Astrocyte (in vitro differentiated cells and primary cell): Measurements from ENCODE around the gene TSPAN33. TPM values are rescaled to one million over a fixed set of nuclear protein-coding genes. Genes with fewer than 3 reads are reported as not detected.

Experiments used
- DNase-seq: peaks from one replicate; pipeline ENCODE4 v3.0.0-alpha.2; 2010; ENCODE audit warnings: low read depth
- FAIRE-seq: peaks from 2 replicates; lab custom pipeline; 2011; peaks lifted over from hg19 to GRCh38; lab: Jason Lieb, UNC
- H2AFZ ChIP-seq: 2 replicates; pipeline ENCODE4 v1.6.0; 2012; ENCODE audit warnings: low read depth, low read length, inconsistent platforms
- H3K27ac ChIP-seq: 2 replicates; pipeline ENCODE4 v1.5.1; 2011; ENCODE audit warnings: low read depth, low read length, inconsistent platforms
- H3K27me3 ChIP-seq: 2 replicates; pipeline ENCODE4 v1.6.0; 2011; ENCODE audit warnings: low read length, inconsistent platforms; ENCODE audit not compliant: insufficient read depth
- H3K36me3 ChIP-seq: 2 replicates; pipeline ENCODE4 v1.5.1; 2011; ENCODE audit warnings: low read length, inconsistent platforms; ENCODE audit not compliant: insufficient read depth
- H3K4me1 ChIP-seq: 2 replicates; pipeline ENCODE4 v1.5.1; 2011; ENCODE audit warnings: low read length, inconsistent platforms; ENCODE audit not compliant: insufficient read depth
- H3K4me2 ChIP-seq: 2 replicates; pipeline ENCODE4 v1.6.0; 2012; ENCODE audit warnings: low read length, inconsistent platforms
- H3K4me3 ChIP-seq: 2 replicates; pipeline ENCODE4 v1.5.1; 2011; ENCODE audit warnings: low read depth, mild to moderate bottlenecking, low read length, inconsistent platforms; ENCODE audit not compliant: insufficient read depth
- H3K79me2 ChIP-seq: 2 replicates; pipeline ENCODE4 v1.6.0; 2012; ENCODE audit warnings: mild to moderate bottlenecking, low read length, inconsistent platforms; ENCODE audit not compliant: insufficient read depth
- H3K9ac ChIP-seq: 2 replicates; pipeline ENCODE4 v1.6.0; 2012; ENCODE audit warnings: mild to moderate bottlenecking, low read length, inconsistent platforms
- H3K9me3 ChIP-seq: 2 replicates; pipeline ENCODE4 v1.5.1; 2012; ENCODE audit warnings: low read depth, mild to moderate bottlenecking, low read length, inconsistent platforms; ENCODE audit not compliant: insufficient read depth
- H4K20me1 ChIP-seq: 2 replicates; pipeline ENCODE4 v1.6.0; 2012; ENCODE audit warnings: low read length, inconsistent platforms; ENCODE audit not compliant: insufficient read depth
- H3K27ac Mint-ChIP-seq: one replicate; pipeline ENCODE4 v1.8.0; 2021; ENCODE audit warnings: mild to moderate bottlenecking, mixed read lengths; ENCODE audit not compliant: unreplicated experiment
- H3K27me3 Mint-ChIP-seq: one replicate; pipeline ENCODE4 v1.8.0; 2021; ENCODE audit warnings: low read depth, mixed read lengths; ENCODE audit not compliant: unreplicated experiment
- H3K36me3 Mint-ChIP-seq: one replicate; pipeline ENCODE4 v1.8.0; 2021; ENCODE audit warnings: low read depth, mixed read lengths; ENCODE audit not compliant: unreplicated experiment
- H3K4me1 Mint-ChIP-seq: one replicate; pipeline ENCODE4 v1.8.0; 2021; ENCODE audit warnings: low read depth, mixed read lengths; ENCODE audit not compliant: unreplicated experiment
- H3K4me3 Mint-ChIP-seq: one replicate; pipeline ENCODE4 v1.8.0; 2021; ENCODE audit warnings: mild to moderate bottlenecking, moderate library complexity, mixed read lengths; ENCODE audit not compliant: unreplicated experiment
- H3K9me3 Mint-ChIP-seq: one replicate; pipeline ENCODE4 v1.8.0; 2021; ENCODE audit warnings: mild to moderate bottlenecking, mixed read lengths; ENCODE audit not compliant: unreplicated experiment
- CTCF ChIP-seq: IDR thresholded peaks from 2 replicates; pipeline ENCODE4 v1.5.1; 2011; ENCODE audit warnings: low read depth, mild to moderate bottlenecking, inconsistent platforms, low read length, moderate library complexity; ENCODE audit not compliant: insufficient read depth
- EZH2 ChIP-seq: IDR thresholded peaks from 2 replicates; pipeline ENCODE4 v1.6.1; 2012; ENCODE audit warnings: mild to moderate bottlenecking, low read length, inconsistent platforms; ENCODE audit not compliant: insufficient read depth
- total RNA-seq: library from RNA; stranded (reverse); gene quantifications from 2 replicates; pipeline ENCODE4 v1.2.1, GENCODE V29; 2021

Gene TSPAN33
- total RNA-seq, 1 donor from 2014 or later, result 6.5 TPM

GRCh38 chr7:129208667-129209066 is 64.2 kb downstream of the TSPAN33 start:
- H3K4me1 ChIP-seq, result no peaks in the 10 kb centered on the region
- no peak overlapping the region for H3K9ac ChIP-seq
- no peaks in the 10 kb centered on the region for H3K9me3 ChIP-seq
- H3K27ac ChIP-seq, result no peak overlapping the region
- H3K27me3 Mint-ChIP-seq, result no peaks in the 10 kb centered on the region
- no peak overlapping the region for H3K4me3 Mint-ChIP-seq
- H3K36me3 ChIP-seq, result no peaks in the 10 kb centered on the region
- H3K27me3 ChIP-seq, result no peaks in the 10 kb centered on the region
- H3K4me1 Mint-ChIP-seq, result no peaks in the 10 kb centered on the region
- TF ChIP-seq CTCF (no peak), EZH2 (no peak)
- no peaks in the 10 kb centered on the region for H3K79me2 ChIP-seq
- no peak overlapping the region for H3K4me3 ChIP-seq
- H4K20me1 ChIP-seq, result peaks cover 1% of the 10 kb centered on the region
- no peak overlapping the region for H3K4me2 ChIP-seq
- DNase-seq (no peak), FAIRE-seq (no peak)
- H3K9me3 Mint-ChIP-seq, result no peaks in the 10 kb centered on the region
- H2AFZ ChIP-seq, result no peak overlapping the region
- no peak overlapping the region for H3K27ac Mint-ChIP-seq
- H3K36me3 Mint-ChIP-seq, result peaks cover 12% of the 10 kb centered on the region

DNA sequence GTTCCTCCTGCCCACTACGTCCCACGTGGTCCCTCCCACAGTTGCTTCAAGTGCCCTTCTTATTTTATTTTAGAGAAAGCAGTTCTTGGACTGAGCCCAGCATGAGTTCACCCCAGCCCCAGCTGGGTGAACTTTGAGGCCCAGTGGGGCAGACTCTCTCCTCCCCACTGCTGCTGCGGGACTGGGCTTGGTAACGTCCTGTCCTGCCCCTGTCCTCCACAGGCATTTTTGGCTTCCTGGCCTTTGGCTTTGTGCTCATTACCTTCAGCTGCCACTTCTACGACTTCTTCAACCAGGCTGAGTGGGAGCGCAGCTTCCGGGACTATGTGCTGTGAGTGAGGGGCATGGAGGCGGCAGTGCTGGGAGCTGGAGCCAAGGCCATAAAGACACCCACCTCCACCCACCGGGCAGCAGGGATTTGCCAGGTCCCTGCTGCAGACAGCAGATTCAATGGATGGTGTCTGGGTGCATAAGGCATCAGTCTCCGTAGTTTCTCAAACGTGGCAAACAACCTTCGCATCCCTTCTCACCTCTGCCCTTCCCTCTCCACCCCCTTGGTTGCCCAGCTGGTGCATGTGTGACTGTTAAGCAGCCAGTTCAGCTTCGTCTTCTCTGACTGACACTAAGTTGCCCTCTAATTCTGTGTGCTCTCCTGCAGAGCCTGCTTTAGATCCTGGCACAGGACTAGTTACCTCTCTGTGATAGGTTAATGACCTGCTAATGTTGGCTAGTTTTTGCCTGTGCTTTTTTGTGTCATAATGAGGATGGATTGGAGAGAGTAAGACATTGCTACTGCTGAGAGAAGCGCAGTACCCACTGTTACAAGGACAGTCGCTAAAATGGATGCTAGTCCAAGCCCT is 64.8 kb downstream of the TSPAN33 start:
- no peak overlapping the region for H3K4me3 ChIP-seq
- no peak overlapping the region for H3K4me2 ChIP-seq
- H3K9me3 ChIP-seq, result no peaks in the 10 kb centered on the region
- FAIRE-seq, result no peak
- no peak for TF ChIP-seq CTCF
- no peak for TF ChIP-seq EZH2
- H2AFZ ChIP-seq, result no peak overlapping the region
- H3K4me1 ChIP-seq, result no peaks in the 10 kb centered on the region
- H3K4me1 Mint-ChIP-seq, result no peaks in the 10 kb centered on the region
- no peaks in the 10 kb centered on the region for H3K27me3 Mint-ChIP-seq
- no peak overlapping the region for H3K27ac ChIP-seq
- no peaks in the 10 kb centered on the region for H4K20me1 ChIP-seq
- DNase-seq, result no peak
- H3K36me3 Mint-ChIP-seq, result peaks cover 10% of the 10 kb centered on the region
- no peaks in the 10 kb centered on the region for H3K36me3 ChIP-seq
- no peaks in the 10 kb centered on the region for H3K27me3 ChIP-seq
- no peak overlapping the region for H3K4me3 Mint-ChIP-seq
- no peaks in the 10 kb centered on the region for H3K9me3 Mint-ChIP-seq
- no peak overlapping the region for H3K27ac Mint-ChIP-seq
- no peaks in the 10 kb centered on the region for H3K79me2 ChIP-seq
- H3K9ac ChIP-seq, result no peak overlapping the region
